Lung (tissue), 12 donors: ENCODE data around the gene LRRC4B. TPM values are rescaled to one million over a fixed set of nuclear protein-coding genes. Genes with fewer than 3 reads are reported as not detected.
"Not testable (repeated sequence)": the region's sequence is repeated elsewhere in the genome, so short reads cannot be mapped to it uniquely, and the experiment has no call there.

Experiments
- ATAC-seq: fragments of 200-7000 bp; cut with Tn5 transposase; one replicate; pipeline ENCODE4 v1.9.1; 2020; ENCODE audit warnings: moderate number of reproducible peaks; ENCODE audit not compliant: insufficient read depth, low FRiP score
- DNase-seq, 3 donors: peaks; one replicate each; pipeline ENCODE4 v3.0.0-alpha.2; 2013 to 2017
- H3K27ac ChIP-seq, 2 donors: one replicate each; pipeline ENCODE4 v1.5.1; 2013; ENCODE audit warnings: mild to moderate bottlenecking in 2 of 2, moderate library complexity in 2 of 2, control low read depth in 1 of 2, inconsistent platforms in 1 of 2, low read depth in 1 of 2, low read length in 1 of 2
- H3K27me3 ChIP-seq, 3 donors: one replicate each; pipeline ENCODE4 v1.5.1; 2013; ENCODE audit warnings: low read length in 2 of 3; ENCODE audit not compliant: control insufficient read depth in 3 of 3, insufficient read depth in 3 of 3
- H3K36me3 ChIP-seq, 4 donors: one replicate each; pipeline ENCODE4 v1.5.1; 2013; ENCODE audit warnings: low read length in 4 of 4, mild to moderate bottlenecking in 1 of 4, moderate library complexity in 1 of 4; ENCODE audit not compliant: control insufficient read depth in 4 of 4, insufficient read depth in 4 of 4
- H3K4me1 ChIP-seq, 5 donors: one replicate each; pipeline ENCODE4 v1.5.1; 2013; ENCODE audit warnings: low read length in 5 of 5, mild to moderate bottlenecking in 2 of 5, moderate library complexity in 1 of 5; ENCODE audit not compliant: control insufficient read depth in 5 of 5, insufficient read depth in 5 of 5
- H3K4me3 ChIP-seq: one replicate; pipeline ENCODE4 v1.5.1; 2013; ENCODE audit warnings: mild to moderate bottlenecking, control low read depth, moderate library complexity
- H3K9ac ChIP-seq, 2 donors: one replicate each; pipeline ENCODE4 v1.5.1; 2013; ENCODE audit warnings: low read length in 2 of 2, control low read depth in 1 of 2; ENCODE audit not compliant: insufficient read depth in 1 of 2
- H3K9me3 ChIP-seq, 4 donors: one replicate each; pipeline ENCODE4 v1.5.1; 2013; ENCODE audit warnings: low read length in 3 of 4, mild to moderate bottlenecking in 1 of 4, moderate library complexity in 1 of 4; ENCODE audit not compliant: control insufficient read depth in 4 of 4, insufficient read depth in 3 of 4
- WGBS, 2 donors: extraction: QIAGEN DNeasy Blood & Tissue Kit; methylation state at CpG; one replicate each; pipeline ENCODE4 v1.1.7; 2013; 5-methylcytosine and 5-hydroxymethylcytosine counted together
- polyA plus RNA-seq, 2 donors: library from polyadenylated mRNA; stranded (reverse); fragments of 200-250 nt; gene quantifications; one replicate each; pipeline ENCODE4 v1.2.1, GENCODE V29; 2013
- total RNA-seq, 2 donors: library from RNA; depleted of rRNA in 1 of 2; stranded (reverse); fragments of >200 nt in 1 of 2; gene quantifications; one replicate each; pipeline ENCODE4 v1.2.1, GENCODE V29; 2014 to 2021
- TF ChIP-seq, protein P1 (sequence below): IDR thresholded peaks from 2 replicates; pipeline ENCODE4 v1.5.1; 2012; ENCODE audit warnings: mild to moderate bottlenecking; ENCODE audit errors: control extremely low read depth, extremely low read depth
- donor health status: control.
- donor health status: control.
- donor health status: Bipolar disorder and iron deficiency.
- donor health status: healthy.
- donor health status: DM: yes; HTN: yes; CAD: no.

The LRRC4B gene
- total and polyA plus RNA-seq, 4 donors = 1.7 to 10.8 (median 2.7) TPM

DNA sequence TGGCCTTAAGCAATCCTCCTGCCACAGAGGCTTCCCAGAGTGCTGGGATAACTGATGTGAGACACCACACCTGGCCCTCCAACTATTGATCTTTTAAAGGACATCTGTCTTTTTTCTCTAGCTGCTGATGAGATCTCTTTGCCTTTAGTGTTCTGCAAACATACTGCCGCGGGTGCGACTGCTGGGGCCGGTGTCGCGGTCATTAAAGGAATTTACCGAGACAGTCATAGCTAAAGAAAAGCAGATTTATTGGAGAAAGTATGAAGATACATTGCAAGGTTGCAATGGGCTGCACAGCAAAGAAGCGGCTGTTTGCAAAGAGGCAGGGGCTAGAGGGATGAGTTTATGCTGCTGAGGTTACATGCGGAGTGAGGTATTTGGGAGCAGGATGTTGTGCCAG, 31.2 kb upstream of the LRRC4B start:
- H3K4me1 ChIP-seq = no peaks in the 10 kb centered on the region
- no peak for DNase-seq
- H3K27ac ChIP-seq = no peak overlapping the region
- H3K27me3 ChIP-seq = peaks cover 0 to 27% (median 17%) of the 10 kb centered on the region in 3 donors
- peaks cover 0 to 4% (median 0%) of the 10 kb centered on the region in 4 donors for H3K9me3 ChIP-seq
- no peak overlapping the region for H3K4me3 ChIP-seq
- WGBS, 2 donors = 77 to 83% methylated on average over 9 of the region's 9 CpGs
- H3K9ac ChIP-seq = no peak overlapping the region
- no peak for ATAC-seq
- H3K36me3 ChIP-seq = no peaks in the 10 kb centered on the region
- TF ChIP-seq, protein P1, sequence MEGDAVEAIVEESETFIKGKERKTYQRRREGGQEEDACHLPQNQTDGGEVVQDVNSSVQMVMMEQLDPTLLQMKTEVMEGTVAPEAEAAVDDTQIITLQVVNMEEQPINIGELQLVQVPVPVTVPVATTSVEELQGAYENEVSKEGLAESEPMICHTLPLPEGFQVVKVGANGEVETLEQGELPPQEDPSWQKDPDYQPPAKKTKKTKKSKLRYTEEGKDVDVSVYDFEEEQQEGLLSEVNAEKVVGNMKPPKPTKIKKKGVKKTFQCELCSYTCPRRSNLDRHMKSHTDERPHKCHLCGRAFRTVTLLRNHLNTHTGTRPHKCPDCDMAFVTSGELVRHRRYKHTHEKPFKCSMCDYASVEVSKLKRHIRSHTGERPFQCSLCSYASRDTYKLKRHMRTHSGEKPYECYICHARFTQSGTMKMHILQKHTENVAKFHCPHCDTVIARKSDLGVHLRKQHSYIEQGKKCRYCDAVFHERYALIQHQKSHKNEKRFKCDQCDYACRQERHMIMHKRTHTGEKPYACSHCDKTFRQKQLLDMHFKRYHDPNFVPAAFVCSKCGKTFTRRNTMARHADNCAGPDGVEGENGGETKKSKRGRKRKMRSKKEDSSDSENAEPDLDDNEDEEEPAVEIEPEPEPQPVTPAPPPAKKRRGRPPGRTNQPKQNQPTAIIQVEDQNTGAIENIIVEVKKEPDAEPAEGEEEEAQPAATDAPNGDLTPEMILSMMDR = no peak

DNA sequence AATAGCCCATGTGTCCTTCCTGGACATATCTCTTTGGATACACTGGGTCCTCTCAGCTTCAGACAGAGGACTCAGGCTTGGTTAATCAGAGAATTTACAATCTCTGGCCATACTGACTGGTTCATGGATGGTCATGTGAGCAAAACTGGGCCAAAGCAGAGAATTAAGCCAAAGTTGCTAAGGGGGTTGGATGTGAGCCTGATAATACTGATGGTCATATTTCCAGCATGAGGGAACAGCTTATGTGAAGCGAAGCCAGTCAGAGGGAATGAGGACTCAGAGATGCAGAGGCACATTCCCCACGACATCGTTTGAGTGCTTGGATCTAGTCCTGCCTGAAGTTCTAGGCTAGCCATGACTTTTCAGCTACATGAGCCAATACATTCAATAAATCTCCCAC, 22.0 kb upstream of the LRRC4B start:
- H3K9ac ChIP-seq = no peak overlapping the region
- H3K4me1 ChIP-seq = no peaks in the 10 kb centered on the region
- ATAC-seq (no peak), DNase-seq (peak in 1 of 3 donors; percentile 30)
- H3K27ac ChIP-seq = no peak overlapping the region
- no peaks in the 10 kb centered on the region for H3K9me3 ChIP-seq
- H3K4me3 ChIP-seq = no peak overlapping the region
- no peaks in the 10 kb centered on the region for H3K36me3 ChIP-seq
- peaks cover 0 to 4% (median 0%) of the 10 kb centered on the region in 3 donors for H3K27me3 ChIP-seq
- TF ChIP-seq, protein P1 = no peak
- WGBS, 2 donors = 77 to 92% methylated on average over 3 of the region's 3 CpGs

DNA sequence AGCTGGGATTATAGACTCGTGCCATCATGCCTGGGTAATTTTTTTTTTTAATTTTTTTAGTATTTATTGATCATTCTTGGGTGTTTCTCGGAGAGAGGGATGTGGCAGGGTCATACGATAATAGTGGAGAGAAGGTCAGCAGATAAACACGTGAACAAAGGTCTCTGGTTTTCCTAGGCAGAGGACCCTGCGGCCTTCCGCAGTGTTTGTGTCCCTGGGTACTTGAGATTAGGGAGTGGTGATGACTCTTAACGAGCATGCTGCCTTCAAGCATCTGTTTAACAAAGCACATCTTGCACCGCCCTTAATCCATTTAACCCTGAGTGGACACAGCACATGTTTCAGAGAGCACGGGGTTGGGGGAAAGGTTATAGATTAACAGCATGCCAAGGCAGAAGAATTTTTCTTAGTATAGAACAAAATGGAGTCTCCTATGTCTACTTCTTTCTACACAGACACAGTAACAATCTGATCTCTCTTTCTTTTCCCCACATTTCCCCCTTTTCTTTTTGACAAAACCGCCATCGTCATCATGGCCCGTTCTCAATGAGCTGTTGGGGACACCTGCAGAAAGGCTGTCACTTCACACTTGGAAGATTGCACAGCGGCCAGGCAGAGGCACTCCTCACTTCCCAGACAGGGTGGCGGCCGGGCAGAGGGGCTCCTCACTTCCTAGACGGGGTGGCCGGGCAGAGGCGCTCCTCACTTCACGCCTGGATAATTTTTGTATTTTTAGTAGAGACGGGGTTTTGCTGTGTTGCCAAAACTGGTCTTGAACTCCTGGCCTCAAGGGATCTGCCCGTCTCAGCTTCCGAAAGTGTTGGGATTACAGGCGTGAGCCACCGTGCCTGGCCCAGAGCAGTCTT, 13.8 kb upstream of the LRRC4B start:
- DNase-seq, H3K9ac ChIP-seq, H3K4me3 ChIP-seq, H3K27ac ChIP-seq, H3K9me3 ChIP-seq, ATAC-seq, H3K36me3 ChIP-seq, H3K4me1 ChIP-seq, H3K27me3 ChIP-seq: not testable (repeated sequence)
- WGBS, 2 donors = 82 to 84% methylated on average over 21 of the region's 24 CpGs

DNA sequence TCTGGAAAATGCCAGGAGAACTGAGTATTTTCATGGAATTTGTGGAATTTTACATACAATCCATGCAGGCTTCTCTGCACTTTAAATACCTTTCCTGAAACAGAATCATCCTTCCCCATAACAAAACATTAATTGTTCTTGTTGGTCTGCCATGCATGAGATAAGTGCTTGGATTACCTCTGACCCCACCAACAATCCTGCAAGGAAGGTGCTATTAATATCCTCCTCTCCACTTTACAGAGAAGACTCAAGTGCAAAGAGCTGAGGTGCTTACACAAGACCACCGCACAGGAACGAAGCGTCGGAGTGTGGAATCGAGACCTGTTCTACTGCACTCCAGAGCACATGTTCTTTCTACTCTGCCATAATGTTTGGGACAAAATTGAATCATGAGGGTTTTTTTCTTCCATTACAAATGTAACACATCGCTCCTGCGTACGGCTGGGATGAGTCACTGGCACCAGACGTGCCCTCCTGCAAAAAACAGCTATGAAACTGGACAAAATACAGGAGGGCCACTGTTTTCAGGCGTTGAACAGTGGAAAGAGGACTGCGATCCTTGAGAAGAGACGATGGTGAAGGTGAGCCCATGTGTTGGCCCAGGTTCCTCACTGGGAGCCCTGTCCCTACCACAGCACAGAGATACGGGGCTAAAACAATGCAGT, 12.9 kb upstream of the LRRC4B start:
- no peaks in the 10 kb centered on the region for H3K4me1 ChIP-seq
- H3K9me3 ChIP-seq = peaks cover 0 to 4% (median 0%) of the 10 kb centered on the region in 4 donors
- ATAC-seq (no peak), DNase-seq (no peak)
- TF ChIP-seq, protein P1 = no peak
- no peaks in the 10 kb centered on the region for H3K36me3 ChIP-seq
- no peak overlapping the region for H3K27ac ChIP-seq
- H3K9ac ChIP-seq = no peak overlapping the region
- peaks cover 0 to 5% (median 0%) of the 10 kb centered on the region in 3 donors for H3K27me3 ChIP-seq
- H3K4me3 ChIP-seq = no peak overlapping the region
- WGBS, 2 donors = 73 to 89% methylated on average over 13 of the region's 13 CpGs
